ENCODE measurements around the gene NFIB. TPM values are rescaled to one million over a fixed set of nuclear protein-coding genes. Genes with fewer than 3 reads are reported as not detected.

Gene NFIB
- total RNA-seq, 4 donors from 2014 or later = 40.2 to 150 (median 83.7) TPM

GRCh38 chr9:14311171-14311949 lies 2.6 kb downstream of the NFIB start:
- Histone ChIP-seq H3K27ac (peak overlapping the region in 3 of 4 donors; percentile 14 to 97 (median 91)), H3K9me3 (no peaks in the 10 kb centered on the region), H3K4me1 (peaks cover 4 to 39% (median 13%) of the 10 kb centered on the region in 4 donors), H3K36me3 (no peaks in the 10 kb centered on the region), H3K27me3 (peaks cover 10% of the 10 kb centered on the region), H3K4me3 (peak overlapping the region in 3 of 4 donors; percentile 59 to 74 (median 73))
- DNase-seq = no peak
- TF ChIP-seq POLR2AphosphoS5 (IDR thresholded peaks at IDR 0.05) (no peak), EP300 (IDR thresholded peaks at IDR 0.05; ENCODE audit: low read depth) (no peak), POLR2A (IDR thresholded peaks at IDR 0.05) (no peak)
- TF ChIP-seq, protein P1, sequence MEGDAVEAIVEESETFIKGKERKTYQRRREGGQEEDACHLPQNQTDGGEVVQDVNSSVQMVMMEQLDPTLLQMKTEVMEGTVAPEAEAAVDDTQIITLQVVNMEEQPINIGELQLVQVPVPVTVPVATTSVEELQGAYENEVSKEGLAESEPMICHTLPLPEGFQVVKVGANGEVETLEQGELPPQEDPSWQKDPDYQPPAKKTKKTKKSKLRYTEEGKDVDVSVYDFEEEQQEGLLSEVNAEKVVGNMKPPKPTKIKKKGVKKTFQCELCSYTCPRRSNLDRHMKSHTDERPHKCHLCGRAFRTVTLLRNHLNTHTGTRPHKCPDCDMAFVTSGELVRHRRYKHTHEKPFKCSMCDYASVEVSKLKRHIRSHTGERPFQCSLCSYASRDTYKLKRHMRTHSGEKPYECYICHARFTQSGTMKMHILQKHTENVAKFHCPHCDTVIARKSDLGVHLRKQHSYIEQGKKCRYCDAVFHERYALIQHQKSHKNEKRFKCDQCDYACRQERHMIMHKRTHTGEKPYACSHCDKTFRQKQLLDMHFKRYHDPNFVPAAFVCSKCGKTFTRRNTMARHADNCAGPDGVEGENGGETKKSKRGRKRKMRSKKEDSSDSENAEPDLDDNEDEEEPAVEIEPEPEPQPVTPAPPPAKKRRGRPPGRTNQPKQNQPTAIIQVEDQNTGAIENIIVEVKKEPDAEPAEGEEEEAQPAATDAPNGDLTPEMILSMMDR (IDR thresholded peaks at IDR 0.05) = no peak
- 28 to 32% methylated on average over 2 of the region's 2 CpGs for whole genome bisulfite sequencing, 2 donors (ENCODE audit: low coverage in 1 of 2)
- intact Hi-C loops (cut with DNase I; ENCODE audit: low total_unique reads) = loop anchor here (10.0 kb wide), 1 partner anchor 217 kb away; no protein-coding TSS in a partner anchor
- in situ Hi-C loops (cut with MboI; ENCODE audit: low pct_ligation_motif_present in 1 of 4, low pct_unique_long_range_greater_than_20kb in 1 of 4, low sequenced_read_pairs in 3 of 4) = no loop called here

GRCh38 chr9:14310311-14310710 lies 3.6 kb downstream of the NFIB start:
- Histone ChIP-seq H3K4me1 (peaks cover 0 to 32% (median 12%) of the 10 kb centered on the region in 4 donors), H3K9me3 (no peaks in the 10 kb centered on the region), H3K4me3 (peak overlapping the region in 1 of 4 donors; percentile 74), H3K27me3 (peaks cover 5% of the 10 kb centered on the region), H3K36me3 (no peaks in the 10 kb centered on the region), H3K27ac (peak overlapping the region in 2 of 4 donors; percentile 36 to 42)
- intact Hi-C loops (cut with DNase I; ENCODE audit: low total_unique reads) = loop anchor here (10.0 kb wide), 1 partner anchor 216 kb away; no protein-coding TSS in a partner anchor
- DNase-seq = no peak
- 38 to 57% methylated on average over 2 of the region's 2 CpGs for WGBS, 2 donors (ENCODE audit: low coverage in 1 of 2)
- in situ Hi-C loops (cut with MboI; ENCODE audit: low pct_ligation_motif_present in 1 of 4, low pct_unique_long_range_greater_than_20kb in 1 of 4, low sequenced_read_pairs in 3 of 4) = no loop called here
- TF ChIP-seq, protein P1 (IDR thresholded peaks at IDR 0.05) = no peak
- TF ChIP-seq EP300 (IDR thresholded peaks at IDR 0.05; ENCODE audit: low read depth) = no peak
- TF ChIP-seq POLR2A (IDR thresholded peaks at IDR 0.05) = no peak
- TF ChIP-seq POLR2AphosphoS5 (IDR thresholded peaks at IDR 0.05) = no peak

GRCh38 chr9:14309403-14309802 lies 4.5 kb downstream of the NFIB start:
- in situ Hi-C loops (cut with MboI; ENCODE audit: low pct_ligation_motif_present in 1 of 4, low pct_unique_long_range_greater_than_20kb in 1 of 4, low sequenced_read_pairs in 3 of 4) = no loop called here

DNA sequence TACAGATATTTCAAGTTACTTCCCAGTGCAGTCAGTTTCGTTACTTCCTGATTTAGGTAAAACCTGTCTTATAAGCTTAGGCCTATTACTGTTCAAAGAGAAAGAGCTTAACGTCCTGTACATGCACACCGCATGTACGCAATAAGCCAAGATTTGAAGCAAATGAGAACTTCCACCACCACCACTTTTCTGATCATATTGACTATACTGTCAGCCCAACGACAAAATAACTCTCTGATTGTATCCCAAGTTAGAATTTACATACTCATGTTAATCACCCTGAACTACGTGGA lies 5.1 kb downstream of the NFIB start:
- 19 to 55% methylated on average over 3 to 6 of the region's 6 CpGs for WGBS, 2 donors (ENCODE audit: low coverage in 1 of 2)
- no peaks in the 10 kb centered on the region for H3K9me3 ChIP-seq
- DNase-seq = no peak
- H3K4me3 ChIP-seq = no peak overlapping the region
- intact Hi-C loops (cut with DNase I; ENCODE audit: low total_unique reads) = no loop called here
- TF ChIP-seq, protein P1 (IDR thresholded peaks at IDR 0.05) = no peak
- TF ChIP-seq POLR2A (IDR thresholded peaks at IDR 0.05) (no peak), EP300 (IDR thresholded peaks at IDR 0.05; ENCODE audit: low read depth) (no peak)
- in situ Hi-C loops (cut with MboI; ENCODE audit: low pct_ligation_motif_present in 1 of 4, low pct_unique_long_range_greater_than_20kb in 1 of 4, low sequenced_read_pairs in 3 of 4) = no loop called here
- H3K27me3 ChIP-seq = no peaks in the 10 kb centered on the region
- H3K27ac ChIP-seq = peak overlapping the region in 3 of 4 donors; percentile 16 to 42 (median 36)
- H3K4me1 ChIP-seq = peaks cover 0 to 32% (median 12%) of the 10 kb centered on the region in 4 donors
- H3K36me3 ChIP-seq = no peaks in the 10 kb centered on the region

More at GRCh38 chr9:14309403-14309802, 4.5 kb downstream of the NFIB start:
- Histone ChIP-seq H3K4me3 (peak overlapping the region in 1 of 4 donors; percentile 74), H3K27ac (peak overlapping the region in 3 of 4 donors; percentile 36 to 42 (median 42)), H3K4me1 (peaks cover 0 to 32% (median 12%) of the 10 kb centered on the region in 4 donors), H3K9me3 (no peaks in the 10 kb centered on the region), H3K36me3 (no peaks in the 10 kb centered on the region), H3K27me3 (no peaks in the 10 kb centered on the region)
- no peak for DNase-seq
- TF ChIP-seq EP300 (IDR thresholded peaks at IDR 0.05; ENCODE audit: low read depth) = no peak
- TF ChIP-seq POLR2AphosphoS5 (IDR thresholded peaks at IDR 0.05) = no peak
- no peak for TF ChIP-seq POLR2A (IDR thresholded peaks at IDR 0.05)
- intact Hi-C loops (cut with DNase I; ENCODE audit: low total_unique reads) = no loop called here
- WGBS, 2 donors (ENCODE audit: low coverage in 1 of 2) = 10 to 28% methylated on average over 2 of the region's 2 CpGs
